Measurements from ENCODE around the gene CXorf49.
"Not testable (repeated sequence)": the region's sequence is repeated elsewhere in the genome, so short reads cannot be mapped to it uniquely, and the experiment has no call there.

CXorf49 gene

GRCh38 chrX:71675636-71676035 lies 42.4 kb downstream of the CXorf49 start:
- not testable (repeated sequence) for H3K27me3 ChIP-seq (replicated peaks; ENCODE audit: control insufficient read depth, insufficient read depth, low read length, poor library complexity, severe bottlenecking); H3K9me3 ChIP-seq (ENCODE audit: control insufficient read depth, low read length); H3K36me3 ChIP-seq (ENCODE audit: control insufficient read depth, insufficient read depth, low read length); H3K4me3 ChIP-seq (ENCODE audit: insufficient read depth, low read depth, low read length, poor library complexity, severe bottlenecking); H3K4me1 ChIP-seq (ENCODE audit: control insufficient read depth, insufficient read depth, low read length, poor library complexity, severe bottlenecking); H3K27ac ChIP-seq (ENCODE audit: insufficient read depth, low read length, poor library complexity, severe bottlenecking); DNase-seq

- no peaks in the 10 kb centered on the region for H3K27me3 ChIP-seq (replicated peaks; ENCODE audit: control insufficient read depth, insufficient read depth, low read length, poor library complexity, severe bottlenecking)
- no peaks in the 10 kb centered on the region for H3K4me1 ChIP-seq (ENCODE audit: control insufficient read depth, insufficient read depth, low read length, poor library complexity, severe bottlenecking)
- H3K36me3 ChIP-seq (ENCODE audit: control insufficient read depth, insufficient read depth, low read length) = no peaks in the 10 kb centered on the region
- DNase-seq = no peak
- no peak overlapping the region for H3K27ac ChIP-seq (ENCODE audit: insufficient read depth, low read length, poor library complexity, severe bottlenecking)
- no peaks in the 10 kb centered on the region for H3K9me3 ChIP-seq (ENCODE audit: control insufficient read depth, low read length)
- no peak overlapping the region for H3K4me3 ChIP-seq (ENCODE audit: insufficient read depth, low read depth, low read length, poor library complexity, severe bottlenecking)
Observed at GRCh38 chrX:71671938-71672337, 46.1 kb downstream of the CXorf49 start.

GRCh38 chrX:71671043-71671780 lies 46.9 kb downstream of the CXorf49 start:
- Histone ChIP-seq H3K27me3 (replicated peaks; ENCODE audit: control insufficient read depth, insufficient read depth, low read length, poor library complexity, severe bottlenecking) (no peaks in the 10 kb centered on the region), H3K4me3 (ENCODE audit: insufficient read depth, low read depth, low read length, poor library complexity, severe bottlenecking) (no peak overlapping the region), H3K36me3 (ENCODE audit: control insufficient read depth, insufficient read depth, low read length) (no peaks in the 10 kb centered on the region), H3K27ac (ENCODE audit: insufficient read depth, low read length, poor library complexity, severe bottlenecking) (no peak overlapping the region), H3K9me3 (ENCODE audit: control insufficient read depth, low read length) (no peaks in the 10 kb centered on the region), H3K4me1 (ENCODE audit: control insufficient read depth, insufficient read depth, low read length, poor library complexity, severe bottlenecking) (no peaks in the 10 kb centered on the region)
- no peak for DNase-seq

GRCh38 chrX:71669947-71670346 lies 48.1 kb downstream of the CXorf49 start:
- DNase-seq = peak in 1 of 3 donors; percentile 4
- H3K9me3 ChIP-seq (ENCODE audit: control insufficient read depth, low read length); H3K4me1 ChIP-seq (ENCODE audit: control insufficient read depth, insufficient read depth, low read length, poor library complexity, severe bottlenecking); H3K36me3 ChIP-seq (ENCODE audit: control insufficient read depth, insufficient read depth, low read length); H3K27me3 ChIP-seq (replicated peaks; ENCODE audit: control insufficient read depth, insufficient read depth, low read length, poor library complexity, severe bottlenecking); H3K4me3 ChIP-seq (ENCODE audit: insufficient read depth, low read depth, low read length, poor library complexity, severe bottlenecking); H3K27ac ChIP-seq (ENCODE audit: insufficient read depth, low read length, poor library complexity, severe bottlenecking): not testable (repeated sequence)

- Histone ChIP-seq H3K4me3 (ENCODE audit: insufficient read depth, low read depth, low read length, poor library complexity, severe bottlenecking) (no peak overlapping the region), H3K27me3 (replicated peaks; ENCODE audit: control insufficient read depth, insufficient read depth, low read length, poor library complexity, severe bottlenecking) (no peaks in the 10 kb centered on the region), H3K4me1 (ENCODE audit: control insufficient read depth, insufficient read depth, low read length, poor library complexity, severe bottlenecking) (no peaks in the 10 kb centered on the region), H3K27ac (ENCODE audit: insufficient read depth, low read length, poor library complexity, severe bottlenecking) (no peak overlapping the region), H3K9me3 (ENCODE audit: control insufficient read depth, low read length) (no peaks in the 10 kb centered on the region), H3K36me3 (ENCODE audit: control insufficient read depth, insufficient read depth, low read length) (no peaks in the 10 kb centered on the region)
- DNase-seq = no peak
Observed at GRCh38 chrX:71669492-71669891, 48.6 kb downstream of the CXorf49 start.

- DNase-seq = no peak
- peaks cover 6% of the 10 kb centered on the region for H3K4me1 ChIP-seq (ENCODE audit: control insufficient read depth, insufficient read depth, low read length, poor library complexity, severe bottlenecking)
- no peaks in the 10 kb centered on the region for H3K9me3 ChIP-seq (ENCODE audit: control insufficient read depth, low read length)
- H3K36me3 ChIP-seq (ENCODE audit: control insufficient read depth, insufficient read depth, low read length) = no peaks in the 10 kb centered on the region
- no peak overlapping the region for H3K27ac ChIP-seq (ENCODE audit: insufficient read depth, low read length, poor library complexity, severe bottlenecking)
- H3K4me3 ChIP-seq (ENCODE audit: insufficient read depth, low read depth, low read length, poor library complexity, severe bottlenecking) = no peak overlapping the region
- no peaks in the 10 kb centered on the region for H3K27me3 ChIP-seq (replicated peaks; ENCODE audit: control insufficient read depth, insufficient read depth, low read length, poor library complexity, severe bottlenecking)
Observed at GRCh38 chrX:71668248-71668595, 49.9 kb downstream of the CXorf49 start.

GRCh38 chrX:71667328-71668247 lies 50.5 kb downstream of the CXorf49 start, which contains the start of gene LOC101059915:
TSS of gene LOC101059915 (plus strand) at chrX:71667546.
- peaks cover 6% of the 10 kb centered on the region for H3K4me1 ChIP-seq (ENCODE audit: control insufficient read depth, insufficient read depth, low read length, poor library complexity, severe bottlenecking)
- H3K27me3 ChIP-seq (replicated peaks; ENCODE audit: control insufficient read depth, insufficient read depth, low read length, poor library complexity, severe bottlenecking) = no peaks in the 10 kb centered on the region
- no peak for DNase-seq
- H3K27ac ChIP-seq (ENCODE audit: insufficient read depth, low read length, poor library complexity, severe bottlenecking) = no peak within 1 kb of the TSS
- no peaks in the 10 kb centered on the region for H3K36me3 ChIP-seq (ENCODE audit: control insufficient read depth, insufficient read depth, low read length)
- H3K4me3 ChIP-seq (ENCODE audit: insufficient read depth, low read depth, low read length, poor library complexity, severe bottlenecking) = no peak within 1 kb of the TSS
- H3K9me3 ChIP-seq (ENCODE audit: control insufficient read depth, low read length) = no peaks in the 10 kb centered on the region

GRCh38 chrX:71666240-71667223 lies 51.6 kb downstream of the CXorf49 start:
- no peak for DNase-seq

GRCh38 chrX:71665747-71666146 lies 52.3 kb downstream of the CXorf49 start:
- Histone ChIP-seq H3K36me3 (ENCODE audit: control insufficient read depth, insufficient read depth, low read length) (no peaks in the 10 kb centered on the region), H3K27me3 (replicated peaks; ENCODE audit: control insufficient read depth, insufficient read depth, low read length, poor library complexity, severe bottlenecking) (no peaks in the 10 kb centered on the region), H3K9me3 (ENCODE audit: control insufficient read depth, low read length) (no peaks in the 10 kb centered on the region), H3K4me1 (ENCODE audit: control insufficient read depth, insufficient read depth, low read length, poor library complexity, severe bottlenecking) (peaks cover 9% of the 10 kb centered on the region), H3K4me3 (ENCODE audit: insufficient read depth, low read depth, low read length, poor library complexity, severe bottlenecking) (no peak overlapping the region), H3K27ac (ENCODE audit: insufficient read depth, low read length, poor library complexity, severe bottlenecking) (no peak overlapping the region)
- no peak for DNase-seq

More at GRCh38 chrX:71666240-71667223, 51.6 kb downstream of the CXorf49 start:
- Histone ChIP-seq H3K9me3 (ENCODE audit: control insufficient read depth, low read length) (no peaks in the 10 kb centered on the region), H3K27ac (ENCODE audit: insufficient read depth, low read length, poor library complexity, severe bottlenecking) (no peak overlapping the region), H3K4me1 (ENCODE audit: control insufficient read depth, insufficient read depth, low read length, poor library complexity, severe bottlenecking) (peaks cover 9% of the 10 kb centered on the region), H3K27me3 (replicated peaks; ENCODE audit: control insufficient read depth, insufficient read depth, low read length, poor library complexity, severe bottlenecking) (no peaks in the 10 kb centered on the region), H3K36me3 (ENCODE audit: control insufficient read depth, insufficient read depth, low read length) (no peaks in the 10 kb centered on the region), H3K4me3 (ENCODE audit: insufficient read depth, low read depth, low read length, poor library complexity, severe bottlenecking) (no peak overlapping the region)
